DMS53 treated with DMSO at 0.1 percent for 48 hours (cell line): ENCODE measurements around the gene ARSB.
"Not testable (repeated sequence)": the region's sequence is repeated elsewhere in the genome, so short reads cannot be mapped to it uniquely, and the experiment has no call there.

ENCODE experiments used
- DNase-seq: peaks from one replicate; lab custom pipeline; 2025; ENCODE audit not compliant: unreplicated experiment; lab: John Stamatoyannopoulos, UW

Gene ARSB

GRCh38 chr5:78756858-78757257, 228.3 kb downstream of the ARSB start:
- DNase-seq = no peak

- no peak for DNase-seq
These were observed 229.2 kb downstream of the ARSB start for GRCh38 chr5:78755822-78756429.

GRCh38 chr5:78754655-78755054, 230.5 kb downstream of the ARSB start:
- DNase-seq = no peak

GRCh38 chr5:78753093-78753531, 232.0 kb downstream of the ARSB start:
- no peak for DNase-seq

GRCh38 chr5:78751872-78752271, 233.2 kb downstream of the ARSB start:
- DNase-seq = no peak

- DNase-seq = no peak
These were observed 234.8 kb downstream of the ARSB start for GRCh38 chr5:78750281-78750680.

- DNase-seq = no peak
These were observed 237.3 kb downstream of the ARSB start for GRCh38 chr5:78747705-78748359.

- no peak for DNase-seq
These were observed 238.1 kb downstream of the ARSB start for GRCh38 chr5:78747055-78747454.

GRCh38 chr5:78746021-78746770, 238.9 kb downstream of the ARSB start:
- no peak for DNase-seq

GRCh38 chr5:78744951-78745534, 240.1 kb downstream of the ARSB start:
- no peak for DNase-seq

- no peak for DNase-seq
These were observed 244.1 kb downstream of the ARSB start for GRCh38 chr5:78741019-78741418.

- DNase-seq = no peak
These were observed 246.3 kb downstream of the ARSB start for GRCh38 chr5:78738693-78739300.

- DNase-seq = no peak
These were observed 247.0 kb downstream of the ARSB start for GRCh38 chr5:78738104-78738503.

- DNase-seq = no peak
These were observed 249.2 kb downstream of the ARSB start for GRCh38 chr5:78735834-78736463.

GRCh38 chr5:78734950-78735349, 250.2 kb downstream of the ARSB start:
- DNase-seq = no peak

- no peak for DNase-seq
These were observed 250.8 kb downstream of the ARSB start for GRCh38 chr5:78734094-78734845.

- DNase-seq = not testable (repeated sequence)
These were observed 252.4 kb downstream of the ARSB start for GRCh38 chr5:78732721-78733120.

GRCh38 chr5:78731884-78732283, 253.2 kb downstream of the ARSB start:
- DNase-seq = no peak

GRCh38 chr5:78730300-78731094, 254.6 kb downstream of the ARSB start:
- no peak for DNase-seq
